GM19463 (cell line): ENCODE results near the gene TYRO3.
"Not testable (repeated sequence)": the region's sequence is repeated elsewhere in the genome, so short reads cannot be mapped to it uniquely, and the experiment has no call there.

Experiments
- ATAC-seq: cut with Tn5 transposase; IDR thresholded peaks from one replicate; pipeline ENCODE4 v1.9.1; 2021; ENCODE audit warnings: mild to moderate bottlenecking, moderate library complexity; ENCODE audit not compliant: unreplicated experiment

TYRO3 gene

GRCh38 chr15:41572866-41573265, 13.9 kb downstream of the TYRO3 start:
- no peak for ATAC-seq

- no peak for ATAC-seq
Observed at GRCh38 chr15:41573396-41573795, 14.4 kb downstream of the TYRO3 start.

GRCh38 chr15:41574158-41574557, 15.1 kb downstream of the TYRO3 start:
- no peak for ATAC-seq

- ATAC-seq: no peak
Observed at GRCh38 chr15:41575282-41575681, 16.3 kb downstream of the TYRO3 start.

GRCh38 chr15:41577863-41578735, 19.1 kb downstream of the TYRO3 start:
- no peak for ATAC-seq

GRCh38 chr15:41578736-41579383, 19.8 kb downstream of the TYRO3 start:
- no peak for ATAC-seq

- no peak for ATAC-seq
Observed at GRCh38 chr15:41581110-41581509, 22.1 kb downstream of the TYRO3 start.

GRCh38 chr15:41583795-41584194, 24.8 kb downstream of the TYRO3 start:
- no peak for ATAC-seq

GRCh38 chr15:41584636-41585126, 25.7 kb downstream of the TYRO3 start:
- ATAC-seq: no peak

- no peak for ATAC-seq
Observed at GRCh38 chr15:41585127-41586047, 26.4 kb downstream of the TYRO3 start.

GRCh38 chr15:41586531-41587282, 27.7 kb downstream of the TYRO3 start:
- not testable (repeated sequence) for ATAC-seq

GRCh38 chr15:41589018-41589417, 30.0 kb downstream of the TYRO3 start:
- not testable (repeated sequence) for ATAC-seq

- ATAC-seq: not testable (repeated sequence)
Observed at GRCh38 chr15:41589571-41589970, 30.6 kb downstream of the TYRO3 start.

- not testable (repeated sequence) for ATAC-seq
Observed at GRCh38 chr15:41591217-41591616, 32.2 kb downstream of the TYRO3 start.

GRCh38 chr15:41592718-41593117, 33.7 kb downstream of the TYRO3 start:
- not testable (repeated sequence) for ATAC-seq

- no peak for ATAC-seq
Observed at GRCh38 chr15:41594801-41595746, 36.1 kb downstream of the TYRO3 start.

- ATAC-seq: no peak
Observed at GRCh38 chr15:41596972-41597371, 38.0 kb downstream of the TYRO3 start.

- ATAC-seq: no peak
Observed at GRCh38 chr15:41597787-41598186, 38.8 kb downstream of the TYRO3 start.

- ATAC-seq: no peak
Observed at GRCh38 chr15:41599061-41599460, 40.0 kb downstream of the TYRO3 start.
